GM15510 (cell line): ENCODE measurements around the gene NCOA1.

Source experiments
- POLR2A ChIP-seq: IDR thresholded peaks from 3 replicates; pipeline ENCODE4 v1.6.1; 2011; ENCODE audit warnings: borderline replicate concordance; ENCODE audit not compliant: insufficient read length; ENCODE audit errors: extremely low read depth

The NCOA1 gene

DNA sequence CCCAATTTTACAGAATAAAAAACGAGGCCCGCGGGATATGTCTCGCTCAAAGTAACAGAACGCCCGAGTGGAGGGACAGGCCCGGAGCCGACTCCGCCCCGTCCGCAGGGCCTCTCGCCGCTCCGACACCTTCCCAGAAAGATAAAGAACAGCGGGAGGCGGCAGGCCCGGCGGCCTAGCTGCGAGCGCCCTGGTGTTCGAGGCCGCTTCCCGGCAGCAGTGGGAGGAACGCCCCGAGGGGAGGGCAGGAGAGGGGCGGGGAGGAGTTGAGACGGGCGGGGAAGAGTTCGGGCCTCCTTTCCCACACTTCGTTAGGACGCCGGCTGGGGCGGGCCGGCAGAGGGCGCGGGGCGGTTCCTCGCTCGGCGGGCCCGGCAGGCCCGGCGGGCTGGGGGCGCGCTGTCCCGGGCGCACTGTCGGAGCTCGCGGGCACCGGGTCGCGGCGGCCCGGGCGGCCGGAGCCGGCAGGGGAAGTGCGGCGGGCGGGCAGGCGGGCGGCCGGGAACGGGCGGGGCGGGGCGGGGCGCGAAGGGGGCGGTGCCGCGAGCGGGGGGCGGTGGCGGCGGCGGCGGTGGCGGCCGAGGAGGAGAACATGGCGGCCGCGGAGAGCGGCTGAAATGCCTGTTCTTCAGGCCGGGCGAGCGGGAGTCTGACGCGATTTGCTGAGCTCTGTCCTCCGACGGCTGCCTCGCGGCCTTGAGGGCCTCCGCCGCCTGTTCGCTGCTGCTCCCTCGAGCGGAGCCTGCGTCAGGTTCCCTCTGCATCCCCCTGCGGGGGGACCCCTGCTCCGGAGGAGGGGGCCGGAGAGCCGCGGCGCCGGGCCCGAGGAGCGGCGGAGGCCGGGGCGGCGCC is at the start of gene NCOA1:
TSS of gene NCOA1 (plus strand) at position 565 of the 852 bp plus-strand sequence. CDS start 167,424 bp downstream, outside the sequence.
- TF ChIP-seq POLR2A = peak; percentile 60

DNA sequence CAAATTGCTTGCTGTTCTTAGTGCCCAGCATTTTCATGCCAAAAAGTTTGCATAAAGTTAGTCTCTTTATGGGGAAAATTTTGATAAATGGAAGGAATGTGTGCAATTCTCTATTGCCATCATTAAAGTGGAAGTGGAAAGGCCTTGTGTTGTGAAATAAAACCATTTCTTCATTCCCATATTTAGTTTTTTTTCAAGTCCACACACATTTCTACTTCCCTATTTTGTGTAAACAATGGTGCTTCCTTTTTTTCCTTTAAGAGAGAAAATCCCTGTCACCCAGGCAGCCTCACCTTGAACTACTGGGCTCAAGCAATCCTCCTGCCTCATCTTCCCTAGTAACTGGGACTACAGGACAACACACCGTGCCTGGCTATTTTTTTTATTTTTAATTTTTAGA is 42.3 kb upstream of the NCOA1 start:
- no peak for TF ChIP-seq POLR2A

- no peak for TF ChIP-seq POLR2A
Observed at GRCh38 chr2:24449344-24449743, 41.7 kb upstream of the NCOA1 start.

DNA sequence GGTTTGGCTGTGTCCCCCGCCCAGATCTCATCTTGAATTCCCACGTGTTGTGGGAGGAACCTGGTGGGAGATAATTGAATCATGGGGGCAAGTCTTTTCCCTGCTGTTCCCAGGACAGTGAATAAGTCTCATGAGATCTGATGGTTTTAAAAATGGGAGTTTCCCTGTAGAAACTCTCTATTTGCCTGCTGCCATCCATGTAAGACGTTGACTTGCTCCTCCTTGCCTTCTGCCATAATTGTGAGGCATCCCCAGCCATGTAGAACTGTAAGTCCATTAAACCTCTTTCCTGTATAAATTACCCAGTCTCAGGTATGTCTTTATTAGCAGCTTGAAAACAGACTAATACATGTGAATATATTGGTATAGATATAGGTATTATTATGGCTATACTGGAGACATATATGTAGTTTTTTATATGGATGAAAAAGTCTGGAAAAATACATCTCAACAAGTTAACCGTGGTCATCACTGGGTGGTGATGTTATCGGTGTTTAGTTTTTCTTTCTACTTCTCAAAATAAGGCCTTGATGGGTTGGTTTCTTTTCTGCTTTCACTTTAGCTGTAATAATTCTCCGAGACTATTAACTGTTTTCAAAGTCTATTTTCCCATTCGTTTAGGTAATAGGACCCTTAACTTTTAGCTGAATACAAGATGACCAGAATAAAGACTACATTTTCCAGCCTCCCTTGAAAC is 39.1 kb upstream of the NCOA1 start:
- TF ChIP-seq POLR2A = no peak

GRCh38 chr2:24452502-24452885 is 38.6 kb upstream of the NCOA1 start:
- TF ChIP-seq POLR2A = no peak

DNA sequence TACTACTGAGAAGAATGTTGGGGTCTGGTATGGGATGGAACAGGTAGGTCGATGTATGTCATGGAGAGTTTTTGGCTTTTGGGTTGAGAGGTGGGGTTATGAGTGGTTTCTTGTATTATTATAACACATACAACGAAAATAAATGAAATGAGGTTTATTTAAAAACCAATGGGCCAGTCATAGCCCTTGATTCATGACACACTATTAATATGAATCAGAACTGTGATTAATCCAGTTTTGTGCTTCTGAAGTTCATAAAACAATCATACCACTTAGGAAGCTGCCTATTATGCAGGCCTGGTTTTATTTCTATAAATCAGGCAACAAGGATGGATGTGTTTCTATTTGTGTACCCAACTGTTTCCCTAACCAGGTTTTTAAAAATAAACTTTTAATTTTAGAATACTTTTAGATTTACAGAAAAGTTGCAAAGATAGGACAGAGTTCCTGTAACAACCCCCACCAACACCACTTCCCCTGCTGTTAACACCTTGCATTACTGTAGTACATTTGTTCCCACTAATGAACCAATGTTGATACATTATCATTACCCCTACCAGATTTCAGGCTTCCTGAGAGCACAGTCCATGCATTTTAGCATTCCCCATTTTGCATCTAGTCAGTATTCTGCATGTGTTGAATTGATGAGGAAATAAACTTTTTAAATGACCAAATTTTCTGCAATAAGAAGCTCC is 37.5 kb upstream of the NCOA1 start:
- no peak for TF ChIP-seq POLR2A

GRCh38 chr2:24454294-24454693 is 36.8 kb upstream of the NCOA1 start:
- TF ChIP-seq POLR2A = no peak

- no peak for TF ChIP-seq POLR2A
Observed at GRCh38 chr2:24456599-24457556, 34.2 kb upstream of the NCOA1 start.

- no peak for TF ChIP-seq POLR2A
Observed at GRCh38 chr2:24457696-24458386, 33.2 kb upstream of the NCOA1 start.

DNA sequence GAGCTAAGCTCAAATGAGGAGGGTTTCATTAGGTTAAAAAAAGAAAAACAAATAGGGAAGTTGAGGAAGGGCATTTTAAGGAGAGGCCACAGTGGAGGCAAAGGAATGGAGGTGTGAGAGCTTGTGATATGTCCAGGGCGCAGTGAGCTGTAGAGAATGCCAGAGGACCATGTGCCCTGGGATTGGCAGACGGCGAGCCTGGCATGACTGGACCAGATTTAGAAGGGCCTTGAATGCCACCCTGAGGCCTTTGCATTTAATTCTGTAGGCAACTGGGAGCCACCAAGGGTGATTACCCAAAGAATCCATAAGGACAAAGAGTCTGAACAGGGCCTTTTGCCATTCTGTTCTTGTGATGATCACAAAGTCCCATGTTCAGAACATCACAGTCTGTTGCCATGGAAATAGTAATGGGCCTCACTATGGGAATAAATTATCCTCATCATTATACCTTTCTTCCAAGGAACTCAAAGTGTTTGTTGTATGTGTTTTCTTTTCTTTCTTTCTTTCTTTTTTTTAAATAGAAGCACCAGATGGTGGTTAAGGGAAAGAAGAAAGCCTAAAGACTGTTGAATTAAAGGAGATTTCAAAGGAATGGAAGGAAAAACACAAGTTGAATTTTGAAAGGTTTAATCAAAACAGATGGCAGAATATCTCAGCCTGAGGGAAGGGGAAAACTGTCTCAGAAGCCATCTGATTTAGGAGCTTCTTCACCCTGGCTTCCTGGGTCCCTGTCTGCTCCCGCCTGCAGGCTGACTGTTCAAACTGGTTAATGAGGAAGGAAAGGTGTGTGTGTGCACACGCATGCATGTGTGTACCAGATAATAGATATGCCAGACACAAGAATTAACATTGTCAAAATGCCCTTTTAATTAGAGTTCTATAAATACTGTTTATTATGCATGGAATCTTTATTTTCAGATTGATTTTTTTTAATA is 31.6 kb upstream of the NCOA1 start:
- TF ChIP-seq POLR2A = no peak

- no peak for TF ChIP-seq POLR2A
Observed at GRCh38 chr2:24461685-24462084, 29.4 kb upstream of the NCOA1 start.

- TF ChIP-seq POLR2A = no peak
Observed at GRCh38 chr2:24463271-24463670, 27.8 kb upstream of the NCOA1 start.
